ENCODE measurements around the gene HS3ST1.

DNA sequence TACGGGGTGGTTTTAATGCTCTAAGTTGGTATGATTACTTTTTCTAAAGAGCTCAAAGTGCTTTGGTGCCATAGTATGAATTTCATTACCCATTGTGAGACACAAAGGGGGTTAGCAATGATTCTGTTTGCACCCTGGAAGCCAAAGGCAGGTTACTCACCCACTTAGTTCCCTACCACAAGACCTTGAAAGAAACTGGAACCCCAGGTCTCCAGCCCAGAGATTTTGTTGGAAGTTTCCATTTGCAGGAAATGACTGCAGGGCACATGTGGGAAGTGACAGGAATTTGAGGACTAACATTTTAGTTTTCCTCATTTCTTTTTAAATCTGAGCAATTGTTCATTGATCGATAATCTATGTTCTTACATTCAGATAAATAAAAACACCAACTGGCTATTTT, 1.8 kb upstream of the HS3ST1 start:
- no peak for TF ChIP-seq CTCF (IDR thresholded peaks at IDR 0.05)
- no peak for TF ChIP-seq EP300 (IDR thresholded peaks at IDR 0.05)

Measured in ovary (tissue), 3 donors.